Activated T-cell treated with anti-CD3 and anti-CD28 coated beads, Interleukin-2, amount 50 U/mL, for 4 hours (primary cell): Measurements from ENCODE around the gene COTL1. TPM values are rescaled to one million over a fixed set of nuclear protein-coding genes. Genes with fewer than 3 reads are reported as not detected.
A peak's percentile ranks its signal among the peaks of the same experiment; 100 is the strongest.

Experiments used
- ATAC-seq, 2 donors: fragments of 200-7000 bp; cut with Tn5 transposase; one replicate each; pipeline ENCODE4 v1.10.0; 2021
- DNase-seq: peaks from one replicate; pipeline ENCODE4 v3.0.0-alpha.2; 2020
- H3K27me3 Mint-ChIP-seq: one replicate; pipeline ENCODE4 v1.8.0; 2021; ENCODE audit warnings: low read depth, mixed read lengths
- H3K36me3 Mint-ChIP-seq: one replicate; pipeline ENCODE4 v1.8.0; 2022; ENCODE audit warnings: mixed read lengths; ENCODE audit not compliant: insufficient read depth
- H3K4me1 Mint-ChIP-seq: one replicate; pipeline ENCODE4 v1.8.0; 2021; ENCODE audit warnings: low read depth, mixed read lengths
- H3K4me3 Mint-ChIP-seq: one replicate; pipeline ENCODE4 v1.8.0; 2021; ENCODE audit warnings: mild to moderate bottlenecking, moderate library complexity, mixed read lengths
- H3K9me3 Mint-ChIP-seq: one replicate; pipeline ENCODE4 v1.8.0; 2021; ENCODE audit warnings: mixed read lengths
- total RNA-seq, 3 donors: library from RNA; stranded (reverse); gene quantifications; one replicate each; pipeline ENCODE4 v1.2.1, GENCODE V29; 2021

Gene COTL1
- total RNA-seq, 3 donors from 2014 or later = 209 to 331 (median 274) TPM

- peaks cover 33% of the 10 kb centered on the region for H3K4me1 Mint-ChIP-seq
- H3K9me3 Mint-ChIP-seq = no peaks in the 10 kb centered on the region
- no peak overlapping the region for H3K4me3 Mint-ChIP-seq
- ATAC-seq (no peak), DNase-seq (no peak)
- H3K27me3 Mint-ChIP-seq = peaks cover 4% of the 10 kb centered on the region
- H3K36me3 Mint-ChIP-seq = no peaks in the 10 kb centered on the region
Measured at GRCh38 chr16:84557059-84557458, 60.8 kb downstream of the COTL1 start.

- Mint-ChIP-seq H3K36me3 (no peaks in the 10 kb centered on the region), H3K4me3 (no peak overlapping the region), H3K9me3 (no peaks in the 10 kb centered on the region), H3K27me3 (peaks cover 4% of the 10 kb centered on the region), H3K4me1 (peaks cover 37% of the 10 kb centered on the region)
- DNase-seq (no peak), ATAC-seq (no peak)
Measured at GRCh38 chr16:84555418-84556196, 62.3 kb downstream of the COTL1 start.

DNA sequence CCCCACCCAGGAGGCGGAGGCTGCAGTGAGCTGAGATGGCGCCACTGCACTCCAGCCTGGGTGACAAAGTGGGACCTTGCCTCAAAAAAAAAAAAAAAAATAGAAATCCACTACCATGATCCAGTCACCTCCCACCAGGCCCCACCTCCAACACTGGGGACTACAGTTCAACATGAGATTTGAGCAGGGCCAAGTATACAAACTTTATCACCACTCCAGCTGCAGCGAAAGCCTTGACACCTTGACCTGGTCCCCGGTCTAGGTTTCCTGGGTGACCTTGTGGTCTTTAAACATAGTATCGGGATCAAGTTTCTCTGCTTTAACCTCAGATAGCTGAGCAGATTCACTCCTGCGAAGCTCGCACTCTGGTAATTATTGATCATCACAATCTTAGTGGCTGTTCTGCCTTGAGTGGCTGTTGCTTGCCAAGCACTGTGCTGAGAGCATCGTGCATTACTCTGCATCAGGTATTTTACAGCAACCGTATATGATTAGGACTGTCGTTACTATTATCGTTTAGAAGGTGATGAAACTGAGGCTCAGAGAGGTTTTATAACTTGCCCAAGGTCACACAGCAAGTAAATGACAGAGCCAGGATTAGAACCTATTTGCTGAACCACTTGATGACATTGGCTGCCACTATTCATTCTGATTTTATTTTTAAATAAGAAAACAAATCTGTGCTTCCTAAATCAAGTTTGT lies 63.1 kb downstream of the COTL1 start:
- H3K27me3 Mint-ChIP-seq = peaks cover 4% of the 10 kb centered on the region
- H3K4me3 Mint-ChIP-seq = peak overlapping the region; percentile 81
- no peak for DNase-seq
- H3K36me3 Mint-ChIP-seq = no peaks in the 10 kb centered on the region
- no peak for ATAC-seq
- H3K9me3 Mint-ChIP-seq = no peaks in the 10 kb centered on the region
- H3K4me1 Mint-ChIP-seq = peaks cover 45% of the 10 kb centered on the region

- H3K4me1 Mint-ChIP-seq = peaks cover 53% of the 10 kb centered on the region
- ATAC-seq = peak; percentile 30 to 39
Measured at GRCh38 chr16:84553873-84554399, 63.9 kb downstream of the COTL1 start.

DNA sequence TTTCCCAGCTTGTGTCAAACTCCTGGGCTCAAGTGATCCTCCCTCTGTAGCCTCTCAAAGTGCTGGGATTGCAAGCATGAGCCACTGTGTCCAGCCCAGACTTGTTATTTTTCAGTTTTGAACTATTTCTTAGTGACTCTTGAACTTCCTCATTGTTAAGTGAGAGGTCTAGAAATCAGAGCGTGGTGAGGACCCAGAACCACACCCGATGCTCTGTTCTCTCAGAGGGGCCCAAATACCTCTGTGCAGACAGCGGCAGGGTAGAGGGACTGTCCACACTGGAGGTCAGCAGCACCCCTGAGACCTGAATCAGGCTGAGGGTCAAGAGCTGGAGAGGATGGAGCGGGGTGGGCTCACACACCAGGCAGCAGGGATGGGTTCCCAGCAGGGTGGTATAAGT lies 65.7 kb downstream of the COTL1 start:
- peak overlapping the region; percentile 81 for H3K4me3 Mint-ChIP-seq
- H3K9me3 Mint-ChIP-seq = no peaks in the 10 kb centered on the region
- DNase-seq = no peak
- ATAC-seq = no peak
- peaks cover 62% of the 10 kb centered on the region for H3K4me1 Mint-ChIP-seq
- no peaks in the 10 kb centered on the region for H3K36me3 Mint-ChIP-seq
- H3K27me3 Mint-ChIP-seq = no peaks in the 10 kb centered on the region

More at GRCh38 chr16:84553873-84554399, 63.9 kb downstream of the COTL1 start:
- Mint-ChIP-seq H3K4me3 (peak overlapping the region; percentile 81), H3K9me3 (no peaks in the 10 kb centered on the region), H3K36me3 (no peaks in the 10 kb centered on the region), H3K27me3 (peaks cover 4% of the 10 kb centered on the region)
- DNase-seq = no peak

GRCh38 chr16:84550096-84550495 lies 67.8 kb downstream of the COTL1 start:
- H3K36me3 Mint-ChIP-seq = no peaks in the 10 kb centered on the region
- H3K27me3 Mint-ChIP-seq = no peaks in the 10 kb centered on the region
- H3K9me3 Mint-ChIP-seq = no peaks in the 10 kb centered on the region
- ATAC-seq = no peak
- peaks cover 67% of the 10 kb centered on the region for H3K4me1 Mint-ChIP-seq
- DNase-seq = no peak
- peak overlapping the region; percentile 84 for H3K4me3 Mint-ChIP-seq

DNA sequence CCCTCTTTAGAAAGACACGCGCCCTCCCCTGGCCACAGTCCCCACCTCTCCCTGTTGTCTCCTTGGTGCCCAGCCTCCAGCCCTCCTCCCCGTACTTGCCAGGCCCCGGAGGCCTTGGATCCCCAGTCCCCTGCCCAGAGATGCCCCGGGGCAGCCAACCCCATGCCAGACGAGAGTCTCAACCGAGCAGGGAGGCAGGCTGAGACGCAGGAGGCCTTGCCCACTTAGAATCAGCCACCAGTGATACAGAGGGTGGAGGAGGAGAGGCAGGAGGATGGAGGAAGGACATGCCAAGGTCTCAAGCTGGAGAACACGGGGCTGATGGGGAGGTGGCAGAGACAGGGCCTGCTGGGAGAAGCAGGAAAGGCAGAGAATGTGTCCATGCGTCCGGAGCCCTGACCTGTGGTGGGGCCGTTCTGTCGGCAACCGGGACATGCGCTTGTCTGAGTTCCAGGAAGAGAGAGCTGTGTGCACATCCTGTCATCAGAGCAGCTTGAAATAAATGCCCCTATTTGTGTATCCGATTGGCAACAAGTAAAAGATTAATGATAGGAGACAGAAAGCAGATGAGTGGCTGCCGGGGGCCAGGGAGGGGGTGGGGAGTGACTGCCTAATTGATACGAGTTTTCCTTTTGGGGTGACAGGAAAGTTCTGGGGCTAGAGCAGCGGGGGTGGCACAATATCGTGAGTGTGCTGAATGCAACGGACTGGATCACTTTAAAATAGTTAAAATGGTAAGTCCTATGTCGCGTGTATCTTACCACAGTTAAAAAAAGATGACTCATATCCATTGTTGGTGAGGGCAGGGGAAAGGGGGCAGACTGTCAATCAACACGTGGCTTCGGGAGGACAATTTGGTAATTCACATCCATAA lies 68.7 kb downstream of the COTL1 start:
- Mint-ChIP-seq H3K4me3 (peak overlapping the region; percentile 84), H3K9me3 (no peaks in the 10 kb centered on the region), H3K27me3 (no peaks in the 10 kb centered on the region), H3K36me3 (no peaks in the 10 kb centered on the region), H3K4me1 (peaks cover 67% of the 10 kb centered on the region)
- ATAC-seq = peak; percentile 54 to 61
- DNase-seq = peak; percentile 59

- Mint-ChIP-seq H3K4me3 (peak overlapping the region; percentile 84), H3K4me1 (peaks cover 63% of the 10 kb centered on the region), H3K36me3 (no peaks in the 10 kb centered on the region), H3K27me3 (no peaks in the 10 kb centered on the region), H3K9me3 (no peaks in the 10 kb centered on the region)
- DNase-seq (no peak), ATAC-seq (peak; percentile 9 to 11)
Measured at GRCh38 chr16:84548508-84548907, 69.4 kb downstream of the COTL1 start.

GRCh38 chr16:84547546-84548061 lies 70.3 kb downstream of the COTL1 start:
- H3K4me1 Mint-ChIP-seq = peaks cover 55% of the 10 kb centered on the region
- H3K36me3 Mint-ChIP-seq = no peaks in the 10 kb centered on the region
- ATAC-seq (no peak), DNase-seq (no peak)
- no peaks in the 10 kb centered on the region for H3K27me3 Mint-ChIP-seq
- H3K4me3 Mint-ChIP-seq = peak overlapping the region; percentile 43
- H3K9me3 Mint-ChIP-seq = no peaks in the 10 kb centered on the region

DNA sequence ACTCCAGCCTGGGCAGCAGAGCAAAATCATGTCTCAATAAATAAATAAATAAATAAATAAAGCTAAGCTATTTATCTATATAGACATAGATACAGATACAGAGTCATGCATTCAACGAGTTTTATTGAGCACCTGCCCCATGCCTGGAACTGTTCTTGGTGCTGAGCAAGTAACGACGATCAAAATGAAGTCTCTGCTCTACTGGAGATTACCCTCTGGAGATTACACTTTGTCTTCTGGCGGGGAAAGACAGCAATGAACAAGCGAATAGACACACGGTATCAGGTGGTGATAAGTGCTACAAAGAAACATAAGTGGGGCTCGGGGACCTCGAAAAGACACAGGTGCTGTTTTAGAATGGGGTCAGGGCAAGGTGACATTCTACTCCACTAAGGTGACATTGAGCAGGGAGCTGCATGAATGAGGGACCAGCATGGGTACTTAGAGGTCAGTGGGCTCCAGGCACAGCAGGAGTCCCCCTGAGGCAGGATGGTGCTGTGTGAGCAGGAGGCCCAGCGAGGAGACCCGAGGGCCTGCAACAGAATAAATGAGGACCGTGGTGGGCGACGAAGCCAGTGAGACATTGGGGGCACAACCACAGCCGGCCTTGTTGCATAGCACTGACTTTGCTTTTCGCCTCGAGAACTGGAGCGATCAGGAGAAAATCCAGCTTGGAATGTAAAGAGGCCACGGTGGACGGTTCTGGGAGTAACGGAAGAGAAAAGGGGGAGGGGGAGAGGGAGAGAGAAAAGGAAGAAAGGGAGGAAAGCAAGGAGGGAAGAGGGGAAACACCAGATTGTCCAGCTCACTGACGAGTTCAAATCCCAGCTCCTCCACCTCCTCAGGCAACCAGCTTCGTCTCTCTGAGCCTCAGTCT lies 71.0 kb downstream of the COTL1 start:
- H3K27me3 Mint-ChIP-seq = no peaks in the 10 kb centered on the region
- no peaks in the 10 kb centered on the region for H3K36me3 Mint-ChIP-seq
- H3K4me1 Mint-ChIP-seq = peaks cover 50% of the 10 kb centered on the region
- H3K4me3 Mint-ChIP-seq = peak overlapping the region; percentile 35
- DNase-seq (no peak), ATAC-seq (no peak)
- no peaks in the 10 kb centered on the region for H3K9me3 Mint-ChIP-seq

DNA sequence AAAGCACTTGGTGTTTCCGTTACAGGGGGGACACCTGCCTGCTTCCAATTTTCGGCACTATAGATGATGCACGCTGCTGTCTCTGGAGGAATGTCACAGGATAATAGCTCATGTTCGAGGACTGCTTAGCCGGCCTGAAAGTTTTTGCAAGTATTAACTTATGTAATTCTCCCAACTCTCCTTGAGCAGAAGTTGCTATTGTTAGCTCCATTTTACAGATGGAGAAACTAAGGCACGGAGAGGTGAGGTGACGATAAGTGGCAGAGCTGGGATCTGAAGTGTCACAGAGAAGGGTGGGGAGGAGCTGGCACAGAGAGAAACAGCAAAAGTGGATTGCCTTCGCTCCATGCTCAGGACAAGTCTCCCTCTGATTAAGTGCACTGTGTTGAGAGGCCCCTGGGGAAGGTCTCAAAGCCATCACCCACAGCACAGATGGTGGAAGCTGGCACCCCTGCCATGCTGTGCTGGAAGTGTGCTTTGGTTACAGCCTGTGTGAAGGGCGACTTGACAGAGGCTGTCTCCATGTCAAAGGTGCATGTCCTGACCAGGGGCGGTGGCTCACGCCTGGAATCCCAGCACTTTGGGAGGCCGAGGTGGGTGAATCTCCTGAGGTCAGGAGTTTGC lies 72.7 kb downstream of the COTL1 start:
- no peaks in the 10 kb centered on the region for H3K9me3 Mint-ChIP-seq
- H3K27me3 Mint-ChIP-seq = no peaks in the 10 kb centered on the region
- H3K36me3 Mint-ChIP-seq = no peaks in the 10 kb centered on the region
- ATAC-seq (no peak), DNase-seq (no peak)
- peaks cover 43% of the 10 kb centered on the region for H3K4me1 Mint-ChIP-seq
- no peak overlapping the region for H3K4me3 Mint-ChIP-seq

DNA sequence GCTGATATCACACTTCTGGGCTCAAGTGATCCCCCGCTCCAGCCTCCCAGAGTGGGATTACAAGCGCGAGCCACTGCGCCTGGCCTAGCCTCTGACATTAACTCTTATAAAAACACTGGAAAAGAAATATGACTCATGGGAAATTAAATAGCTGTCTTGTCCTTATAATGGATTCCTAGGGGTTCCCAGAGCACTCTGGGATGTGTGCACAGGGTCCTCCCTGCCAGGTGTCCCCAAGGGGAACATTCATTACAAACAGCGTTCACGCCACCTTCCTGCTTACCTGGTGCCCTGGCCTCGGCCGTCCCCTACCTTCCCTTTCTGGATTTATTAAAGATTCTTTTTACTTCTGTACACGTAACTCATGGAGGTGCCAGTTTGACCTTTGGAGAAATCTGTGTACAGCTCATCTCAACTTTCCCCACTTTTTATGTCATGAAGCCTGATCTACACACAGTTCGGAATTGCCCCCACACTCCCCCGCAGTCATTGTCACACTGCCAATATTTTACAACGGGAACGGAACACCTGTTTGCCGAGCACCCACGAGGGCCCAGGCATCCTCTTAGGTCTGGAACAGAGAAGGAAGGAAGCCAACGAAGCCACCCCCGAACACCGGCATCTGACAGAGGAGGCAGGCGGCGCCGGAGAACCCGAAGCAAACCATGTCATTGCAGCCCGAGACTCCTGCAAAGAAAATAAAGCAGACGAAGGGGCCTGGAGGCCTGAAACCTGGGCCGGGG lies 73.7 kb downstream of the COTL1 start:
- DNase-seq (peak; percentile 60), ATAC-seq (peak; percentile 15 to 28)
- Mint-ChIP-seq H3K9me3 (no peaks in the 10 kb centered on the region), H3K36me3 (no peaks in the 10 kb centered on the region), H3K4me3 (peak overlapping the region; percentile 56), H3K27me3 (no peaks in the 10 kb centered on the region), H3K4me1 (peaks cover 34% of the 10 kb centered on the region)
